GM19372 (cell line): ENCODE data around the gene OTUD3.
"Not testable (repeated sequence)": the region's sequence is repeated elsewhere in the genome, so short reads cannot be mapped to it uniquely, and the experiment has no call there.

ENCODE experiments used
- ATAC-seq: cut with Tn5 transposase; IDR thresholded peaks from one replicate; pipeline ENCODE4 v1.9.1; 2021; ENCODE audit warnings: mild to moderate bottlenecking, low read depth, moderate library complexity; ENCODE audit not compliant: unreplicated experiment

OTUD3 gene

DNA sequence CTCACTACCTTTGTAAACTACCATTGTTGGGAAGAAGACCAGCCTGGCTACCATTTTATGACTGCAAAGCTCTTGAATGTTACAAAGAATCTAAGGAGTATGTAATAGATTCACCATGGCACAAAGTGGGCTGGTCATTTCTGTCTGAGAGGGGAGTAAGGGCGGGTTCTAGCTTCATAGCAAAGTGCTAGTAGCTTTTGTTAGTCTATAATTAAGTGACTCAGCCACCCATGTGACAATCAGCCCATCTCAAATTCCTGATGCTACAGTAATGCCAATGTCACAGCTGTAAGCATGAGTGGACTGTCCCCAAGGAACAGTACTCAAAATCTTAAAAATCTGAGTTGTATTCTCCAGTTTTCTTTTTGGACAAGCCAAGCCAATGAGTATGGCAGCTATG, 15.4 kb upstream of the OTUD3 start:
- ATAC-seq = no peak

DNA sequence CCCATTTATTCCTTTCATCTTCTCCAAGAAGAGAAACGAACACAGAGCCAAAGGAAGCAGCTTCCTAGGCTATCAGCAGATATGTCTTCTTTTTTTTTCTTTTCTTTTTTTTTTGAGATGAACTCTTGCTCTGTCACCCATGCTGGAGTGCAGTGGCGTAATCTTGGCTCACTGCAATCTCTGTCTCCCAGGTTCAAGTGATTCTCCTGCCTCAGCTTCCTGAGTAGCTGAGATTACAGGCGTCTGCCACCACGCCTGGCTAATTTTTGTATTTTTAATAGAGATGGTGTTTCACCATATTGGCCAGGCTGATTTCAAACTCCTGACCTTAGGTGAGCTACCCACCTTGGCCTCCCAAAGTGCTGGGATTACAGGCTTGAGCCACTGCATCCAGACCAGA, 13.6 kb upstream of the OTUD3 start:
- not testable (repeated sequence) for ATAC-seq

DNA sequence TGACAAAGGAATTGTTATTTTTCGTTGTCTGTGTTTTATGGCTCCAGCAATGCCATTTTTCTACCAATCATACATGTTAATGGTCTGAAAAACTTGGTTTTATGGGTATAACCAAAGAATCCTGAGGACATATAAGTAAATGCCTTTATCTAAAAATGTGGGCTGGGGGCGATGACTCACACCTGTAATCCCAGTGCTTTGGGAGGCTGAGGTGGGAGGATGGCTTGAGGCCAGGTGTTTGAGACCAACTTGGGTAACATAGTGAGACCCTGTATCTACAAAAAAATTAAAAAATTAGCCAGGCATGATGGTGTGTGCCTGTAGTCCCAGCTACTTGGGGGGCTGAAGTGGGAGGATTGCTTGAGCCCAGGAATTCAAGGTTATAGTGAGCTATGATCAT, 12.7 kb upstream of the OTUD3 start:
- not testable (repeated sequence) for ATAC-seq

DNA sequence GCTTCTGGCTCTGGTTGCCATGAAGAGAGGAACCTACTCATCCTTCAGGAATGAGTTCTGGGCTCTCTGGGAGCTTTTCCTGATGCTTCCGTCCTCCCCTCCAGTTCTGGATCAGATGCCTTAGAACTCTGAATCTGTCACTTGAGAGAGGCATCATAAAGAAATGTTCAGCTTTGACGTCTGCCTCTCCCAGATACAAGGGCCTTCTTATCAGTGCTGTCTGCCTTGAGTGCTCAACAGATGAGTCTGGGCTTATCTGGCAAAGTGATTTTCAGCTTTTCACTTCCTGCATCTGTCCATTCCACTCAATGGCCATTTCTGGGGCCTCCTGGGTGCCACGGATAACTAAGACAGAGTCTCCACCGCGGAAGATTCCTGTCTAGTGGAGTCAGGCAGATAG, 12.3 kb upstream of the OTUD3 start:
- ATAC-seq = no peak

DNA sequence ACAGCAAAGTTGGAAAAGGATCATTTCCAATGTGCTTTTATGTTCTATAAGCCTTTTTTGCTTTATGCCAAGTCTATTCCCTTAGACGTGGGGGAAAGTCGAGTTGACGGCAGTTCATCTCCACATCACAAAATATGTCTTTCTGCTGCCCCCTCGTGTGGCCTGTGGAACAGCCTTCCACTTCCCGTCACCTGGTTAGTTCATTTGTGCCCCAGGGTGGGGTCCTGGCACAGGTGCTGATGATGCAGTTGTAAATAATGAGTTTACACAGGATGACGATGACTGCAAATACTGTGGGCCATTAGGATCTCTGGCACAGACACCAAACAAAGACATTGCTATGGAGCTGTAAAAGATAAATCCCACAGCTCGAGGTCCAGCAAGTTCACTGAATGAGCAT, 10.0 kb upstream of the OTUD3 start:
- no peak for ATAC-seq

DNA sequence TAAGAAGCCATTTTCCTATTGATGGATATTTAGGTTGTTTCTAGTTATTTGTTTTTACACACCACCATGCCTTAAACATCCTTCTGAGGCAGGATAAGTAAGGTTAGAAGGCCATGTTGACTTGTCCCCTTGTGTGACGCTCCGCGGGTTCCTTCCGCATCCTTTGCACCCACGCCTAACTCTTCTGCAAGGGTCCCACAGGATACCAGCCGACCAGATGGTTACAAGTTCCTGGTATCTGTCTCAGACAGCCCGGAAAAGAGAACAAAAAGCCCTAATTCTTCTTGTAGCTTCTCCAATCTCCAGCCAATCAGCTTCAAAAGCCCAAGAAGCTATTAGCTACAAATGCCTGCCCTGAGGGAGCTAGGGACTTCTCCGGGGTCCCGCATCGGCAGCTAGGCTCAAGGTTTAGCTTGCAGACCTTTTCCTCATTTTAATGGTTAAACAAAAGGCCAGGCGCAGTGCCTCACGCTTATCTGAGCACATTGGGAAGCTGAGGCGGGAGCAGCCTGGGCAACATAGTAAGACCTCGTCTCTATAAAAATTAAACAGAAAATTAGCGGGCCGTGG, 4.9 kb upstream of the OTUD3 start:
- ATAC-seq = no peak

DNA sequence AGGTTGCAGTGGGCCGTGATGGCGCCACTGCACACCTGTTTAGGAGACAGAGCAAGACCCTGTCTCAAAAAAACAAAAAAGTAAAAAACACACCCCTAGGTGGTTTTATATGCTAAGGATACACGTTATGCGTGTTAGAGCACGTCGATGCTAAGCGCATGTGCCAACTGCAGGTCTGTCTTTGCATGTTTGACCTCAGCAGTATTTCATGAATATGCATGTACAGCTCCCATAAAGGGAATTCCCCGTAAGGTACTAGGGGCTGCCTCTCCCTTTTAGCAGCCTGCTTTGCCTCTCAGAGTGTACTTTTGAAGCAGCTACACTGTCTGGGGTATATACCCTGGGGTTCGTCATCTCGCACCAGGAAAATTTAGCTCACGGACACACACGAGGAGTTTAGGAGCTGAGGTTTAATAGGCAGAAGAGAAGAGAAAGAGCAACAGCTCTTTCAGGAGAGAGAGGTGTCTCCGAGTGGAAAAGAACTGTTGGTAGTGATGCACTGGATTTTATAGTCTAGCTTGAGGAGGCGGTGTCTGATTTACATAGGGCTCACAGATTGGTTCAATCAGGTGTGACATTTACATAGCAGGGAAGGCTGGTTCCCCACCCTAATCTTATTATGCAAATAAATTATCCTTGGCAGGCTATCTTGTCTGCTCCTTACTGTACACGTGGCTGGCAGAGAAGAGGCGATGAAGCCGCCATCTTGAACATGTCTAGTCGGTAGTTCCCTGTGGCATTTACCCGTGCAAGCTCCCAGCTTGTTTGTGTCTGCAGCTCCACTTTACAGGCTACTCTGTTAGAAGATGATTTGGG, 4.2 kb upstream of the OTUD3 start:
- no peak for ATAC-seq

DNA sequence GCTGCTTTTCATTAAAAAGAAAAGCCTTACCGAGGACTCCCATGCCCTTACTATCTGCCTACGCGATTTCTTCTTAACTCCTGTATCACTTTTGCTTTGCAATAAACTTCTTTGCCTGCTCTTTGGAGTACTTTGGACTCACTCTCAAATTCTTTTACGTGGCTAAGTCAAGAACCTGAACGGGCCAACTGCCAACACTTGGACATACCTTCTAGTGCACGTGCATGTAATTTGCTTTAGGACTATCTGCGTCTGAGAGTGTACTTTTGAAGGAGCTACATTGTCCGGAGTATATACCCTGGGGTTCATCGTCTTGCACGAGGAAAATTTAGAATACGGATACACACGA, 3.6 kb upstream of the OTUD3 start:
- ATAC-seq = no peak

DNA sequence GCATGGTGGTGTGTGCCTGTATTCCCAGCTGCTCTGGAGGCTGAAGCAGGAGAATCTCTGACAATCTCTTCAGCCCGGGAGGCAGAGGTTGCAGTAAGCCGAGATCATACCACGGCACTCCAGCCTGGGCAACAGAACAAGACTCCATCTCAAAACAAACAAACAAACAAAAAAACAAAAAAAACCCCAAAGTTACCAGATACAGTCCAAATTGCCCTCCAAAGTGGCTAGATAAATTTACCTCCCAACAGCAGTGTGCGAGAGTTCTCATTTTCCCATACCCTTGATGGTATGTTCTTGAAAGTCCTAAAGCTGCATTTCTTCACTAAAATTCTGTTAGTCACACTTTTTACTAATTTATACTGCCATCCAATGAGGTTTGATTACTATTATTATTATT, 3.0 kb upstream of the OTUD3 start:
- ATAC-seq = no peak

DNA sequence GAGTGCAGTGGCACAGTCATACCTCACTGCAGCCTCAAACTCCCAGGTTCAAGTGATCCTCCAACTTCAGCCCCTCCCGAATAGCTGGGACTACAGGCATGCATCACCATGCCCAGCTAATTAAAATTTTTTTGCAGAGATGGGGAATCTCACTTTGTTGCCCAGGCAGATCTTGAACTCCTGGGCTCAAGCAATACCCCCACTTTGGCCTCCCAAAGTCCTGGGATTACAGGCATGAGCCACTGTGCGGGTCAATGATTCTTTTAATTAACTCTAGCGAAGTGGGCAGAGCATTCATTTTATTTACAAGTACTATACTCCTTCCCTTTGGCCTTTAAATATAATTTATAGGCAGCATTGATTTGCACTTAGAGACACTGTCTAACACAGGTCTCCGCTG, 2.5 kb upstream of the OTUD3 start:
- no peak for ATAC-seq

DNA sequence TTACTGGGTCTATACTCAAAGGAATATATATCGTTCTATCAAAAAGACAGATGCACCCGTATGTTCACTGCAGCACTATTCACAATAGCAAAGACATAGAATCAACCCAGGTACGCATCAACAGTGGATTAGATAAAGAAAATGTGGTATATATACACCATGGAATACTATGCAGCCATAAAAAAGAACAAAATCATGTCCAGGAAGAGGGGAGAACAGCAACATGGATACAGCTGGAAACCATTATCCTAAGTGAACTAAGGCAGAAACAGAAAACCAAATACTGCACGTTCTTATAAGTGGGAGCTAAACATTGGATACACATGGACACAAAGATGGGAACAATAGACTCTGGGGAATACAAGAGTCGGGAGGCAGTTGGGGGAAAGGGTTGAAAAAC, 1.4 kb upstream of the OTUD3 start:
- not testable (repeated sequence) for ATAC-seq

DNA sequence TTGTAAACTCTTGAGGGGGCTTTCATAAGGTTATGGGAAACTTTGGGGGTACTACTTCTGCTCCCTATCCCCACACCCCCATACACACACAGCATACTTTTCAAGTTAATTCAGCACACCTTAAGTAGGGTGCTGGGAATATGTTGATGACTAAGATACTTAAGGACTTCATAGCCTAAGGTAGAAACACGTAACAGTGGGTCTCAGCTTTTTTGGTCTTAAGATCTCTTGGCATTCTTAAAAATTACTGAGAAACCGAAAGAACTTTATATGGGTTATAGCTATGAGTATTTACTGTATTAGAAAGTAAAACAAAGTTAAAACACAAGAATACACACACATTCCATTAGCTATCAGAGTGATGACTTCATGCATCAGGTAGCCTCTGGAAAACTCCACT, 2.1 kb downstream of the OTUD3 start:
- ATAC-seq = no peak

DNA sequence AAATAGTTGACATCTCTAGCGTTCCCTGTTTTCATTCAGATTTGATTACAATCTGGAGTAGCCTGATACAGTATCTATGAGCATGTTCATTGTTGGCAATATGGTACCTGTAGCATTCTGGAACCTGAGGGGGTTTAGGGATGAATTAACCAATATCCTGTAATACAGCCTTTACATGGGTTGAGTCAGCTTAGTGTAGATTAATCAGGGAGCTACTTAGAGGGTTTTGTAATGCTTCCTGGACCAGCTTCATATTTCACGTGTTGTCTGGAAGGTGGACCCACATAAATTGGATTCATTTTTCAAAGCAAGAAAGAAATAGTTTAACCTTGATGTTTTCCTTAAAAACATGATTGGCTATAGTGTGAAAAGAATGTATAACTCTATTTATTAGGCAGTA, 3.6 kb downstream of the OTUD3 start:
- ATAC-seq = no peak

DNA sequence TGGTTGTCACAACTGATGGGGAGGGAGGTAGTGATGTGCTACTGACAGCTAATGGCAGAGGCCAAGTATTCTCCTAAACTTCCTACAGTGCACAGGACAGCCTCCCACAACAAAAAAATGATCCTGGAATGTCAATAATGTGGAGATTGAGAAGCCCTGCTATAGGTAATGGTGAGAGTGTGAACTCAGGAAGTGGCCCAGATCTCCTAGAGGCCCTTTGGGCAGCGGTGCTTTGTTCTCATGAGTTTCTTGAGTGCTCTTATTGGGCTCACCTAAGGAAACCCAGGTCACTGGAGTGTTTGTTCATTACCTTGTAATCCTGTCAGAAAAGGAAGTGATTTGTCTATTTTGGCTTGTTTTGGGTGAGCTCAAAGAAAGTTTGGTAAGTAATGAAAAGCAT, 5.9 kb downstream of the OTUD3 start:
- no peak for ATAC-seq

DNA sequence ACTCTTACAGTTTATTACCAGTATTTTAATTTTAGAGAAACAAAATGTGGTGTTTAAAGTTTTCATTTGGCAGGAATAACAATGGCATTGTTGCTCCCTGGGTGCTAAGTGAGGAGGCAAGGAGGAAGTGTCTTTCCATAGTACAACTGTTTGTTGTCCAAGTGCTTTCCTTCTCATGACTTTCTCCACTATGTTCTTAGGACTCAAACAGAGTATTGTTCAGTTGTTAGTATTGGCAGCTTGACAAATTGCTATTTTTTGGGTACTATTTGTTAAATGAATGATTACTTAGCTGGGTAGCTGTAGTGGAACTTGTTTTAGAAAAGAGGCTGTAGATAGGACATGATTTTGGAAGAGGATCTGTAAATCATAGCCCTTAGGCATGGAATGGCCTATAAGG, 7.5 kb downstream of the OTUD3 start:
- no peak for ATAC-seq

DNA sequence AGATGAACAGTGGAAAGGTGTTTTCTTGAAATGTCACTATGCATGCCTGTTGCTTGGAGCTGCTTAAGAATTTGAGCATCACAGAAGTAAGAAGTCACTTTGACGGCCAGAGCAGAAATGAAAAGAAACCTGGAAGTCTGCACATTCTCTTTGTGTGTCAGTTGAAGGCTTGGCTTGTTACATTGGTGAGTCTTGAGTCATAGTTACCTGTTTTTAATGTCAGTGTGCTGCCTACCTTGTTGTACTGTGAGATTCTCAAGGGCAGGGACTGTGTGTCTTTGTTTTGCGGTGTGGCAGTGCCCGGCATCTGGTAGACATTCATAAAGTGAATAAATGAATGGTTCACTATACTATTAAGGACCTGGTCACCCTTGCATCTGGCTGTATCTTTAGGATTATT, 9.9 kb downstream of the OTUD3 start:
- no peak for ATAC-seq

DNA sequence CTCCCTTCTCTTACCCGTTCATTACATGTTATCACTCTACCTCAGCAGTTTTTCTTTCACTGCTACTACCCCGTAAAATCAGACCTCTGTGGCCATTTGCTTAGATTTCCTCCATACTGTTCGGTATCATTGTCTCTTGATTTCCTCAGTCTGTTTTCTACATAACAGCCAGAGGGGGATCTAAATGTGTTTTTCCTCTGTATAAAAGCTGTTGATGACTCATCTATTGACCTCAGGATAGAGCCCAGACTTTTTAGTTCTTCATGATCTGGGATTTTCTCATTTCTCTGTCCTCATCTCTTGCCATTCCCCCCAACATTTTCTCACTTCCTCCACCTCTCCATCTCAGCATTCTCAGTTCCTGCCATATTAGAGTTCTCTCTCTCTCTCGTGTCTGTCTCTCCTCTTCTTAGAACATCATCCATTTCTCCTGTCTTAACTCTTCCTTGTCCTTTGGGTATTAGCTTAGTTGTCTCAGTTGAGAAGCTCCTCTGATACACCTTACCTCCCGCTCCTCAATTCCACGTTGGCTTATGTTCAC, 10.5 kb downstream of the OTUD3 start:
- ATAC-seq = no peak

DNA sequence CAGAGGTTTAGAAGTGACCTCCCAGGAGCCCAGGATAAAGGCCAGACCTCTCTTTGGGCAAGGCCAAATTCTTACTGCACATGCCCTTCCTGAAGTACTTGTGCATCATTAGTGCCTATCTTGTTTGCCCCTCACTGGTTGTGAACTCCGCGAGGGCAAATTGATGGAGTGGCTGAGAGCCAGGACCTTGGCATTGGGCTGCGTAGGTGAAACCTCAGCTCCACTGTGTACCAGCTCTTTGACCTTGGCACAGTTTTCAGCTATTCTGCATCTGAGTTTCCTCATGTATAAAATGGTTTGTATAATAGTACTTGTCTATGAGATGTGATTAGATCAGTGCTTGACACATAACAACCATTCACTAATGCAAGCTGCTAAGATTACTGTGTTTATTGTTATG, 11.5 kb downstream of the OTUD3 start:
- no peak for ATAC-seq

DNA sequence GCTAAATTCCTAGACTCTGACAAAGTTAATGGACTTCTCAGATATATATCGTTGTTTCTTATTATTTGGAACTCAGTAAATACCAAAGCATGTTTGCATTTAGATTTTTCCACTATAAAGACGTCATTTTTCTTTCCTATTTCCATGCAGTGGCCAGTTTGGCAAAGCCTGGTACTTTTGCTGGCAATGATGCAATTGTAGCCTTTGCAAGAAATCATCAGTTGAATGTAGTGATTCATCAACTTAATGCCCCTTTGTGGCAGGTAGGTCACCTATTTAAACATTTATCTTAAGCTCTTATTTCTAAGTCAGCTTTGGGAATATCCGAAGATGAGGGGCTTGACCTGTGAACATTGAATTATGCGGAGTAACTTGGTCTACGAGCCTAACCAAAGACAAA, 12.0 kb downstream of the OTUD3 start:
- no peak for ATAC-seq

DNA sequence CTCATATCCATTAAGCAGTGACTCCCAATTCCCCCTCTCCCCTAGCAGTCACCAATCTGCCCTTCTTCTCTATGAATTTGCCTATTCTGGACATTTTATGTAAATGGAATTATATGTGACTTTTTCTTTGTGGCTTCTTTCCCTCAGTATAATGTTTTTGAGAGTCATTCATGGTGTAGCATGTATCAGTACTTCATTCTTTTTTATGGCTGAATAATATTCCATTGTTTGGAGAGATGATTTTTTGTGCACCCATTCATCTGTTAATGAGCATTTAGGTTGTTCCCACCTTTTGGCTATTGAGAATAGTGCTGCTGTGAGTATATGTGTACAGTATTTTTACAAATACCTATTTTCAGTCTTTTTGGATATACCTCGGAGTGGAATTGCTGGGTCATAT, 19.5 kb downstream of the OTUD3 start:
- no peak for ATAC-seq

DNA sequence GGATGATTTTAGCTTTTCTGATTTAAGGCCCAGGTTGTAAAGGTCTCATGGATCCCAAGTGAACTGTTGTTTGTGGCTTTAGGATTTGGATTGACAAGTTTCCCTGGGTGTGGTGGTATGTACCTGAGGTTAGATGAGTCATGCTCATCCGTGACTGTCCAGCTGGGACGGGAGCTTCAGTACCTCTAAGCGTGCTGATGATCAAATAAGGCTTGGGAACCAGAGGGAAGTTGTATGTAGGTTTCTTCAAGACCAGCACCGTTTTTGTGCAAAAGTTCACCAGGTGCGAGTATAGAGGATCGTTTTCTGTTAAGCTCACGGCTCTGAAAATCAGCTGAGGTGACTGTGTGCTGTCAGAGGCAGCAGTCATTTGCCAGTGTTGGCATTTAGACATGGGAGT, 21.4 kb downstream of the OTUD3 start:
- ATAC-seq = no peak

DNA sequence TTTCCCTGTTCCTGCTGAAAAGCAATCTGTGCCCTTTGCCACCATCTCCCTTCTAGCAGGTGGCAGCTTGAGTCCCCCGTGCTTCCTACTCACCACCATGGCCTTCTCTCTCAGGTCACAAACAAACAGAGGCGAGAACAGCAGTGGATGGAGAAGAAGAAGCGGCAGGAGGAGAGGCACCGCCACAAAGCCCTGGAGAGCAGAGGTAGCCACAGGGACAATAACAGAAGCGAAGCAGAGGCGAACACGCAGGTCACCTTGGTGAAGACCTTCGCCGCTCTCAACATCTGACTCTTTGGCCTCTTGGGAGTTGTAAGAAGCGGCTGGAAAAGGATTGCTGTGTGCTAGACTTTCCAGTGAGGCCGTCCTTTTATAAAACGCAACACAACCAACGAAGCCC, 25.3 kb downstream of the OTUD3 start:
- no peak for ATAC-seq
